HG03159 (cell line): ENCODE measurements around the gene CDK14.
A peak's percentile ranks its signal among the peaks of the same experiment; 100 is the strongest.
"Not testable (repeated sequence)": the region's sequence is repeated elsewhere in the genome, so short reads cannot be mapped to it uniquely, and the experiment has no call there.

ENCODE experiments used
- ATAC-seq: cut with Tn5 transposase; IDR thresholded peaks from one replicate; pipeline ENCODE4 v1.9.1; 2021; ENCODE audit warnings: mild to moderate bottlenecking, moderate library complexity; ENCODE audit not compliant: unreplicated experiment

Gene CDK14

DNA sequence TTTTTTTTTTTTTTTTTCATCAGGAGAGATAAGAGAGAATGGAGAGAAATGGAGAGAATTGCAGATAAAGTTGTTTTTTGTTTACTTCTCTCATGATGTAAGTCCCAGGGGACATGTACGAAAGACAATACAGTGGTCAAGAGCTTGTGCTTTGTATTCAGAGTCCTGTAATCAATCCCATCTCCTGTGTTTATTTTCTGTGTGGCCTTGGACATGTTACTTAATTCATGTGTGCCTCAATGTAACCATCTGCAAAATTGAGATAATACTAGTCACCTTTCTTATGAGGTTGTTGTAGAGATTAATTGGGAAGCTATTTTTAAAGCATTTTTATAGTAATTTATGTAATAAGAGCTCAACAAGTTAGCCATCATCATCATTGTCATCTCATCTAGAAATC lies 117.5 kb downstream of the CDK14 start:
- ATAC-seq, result no peak

DNA sequence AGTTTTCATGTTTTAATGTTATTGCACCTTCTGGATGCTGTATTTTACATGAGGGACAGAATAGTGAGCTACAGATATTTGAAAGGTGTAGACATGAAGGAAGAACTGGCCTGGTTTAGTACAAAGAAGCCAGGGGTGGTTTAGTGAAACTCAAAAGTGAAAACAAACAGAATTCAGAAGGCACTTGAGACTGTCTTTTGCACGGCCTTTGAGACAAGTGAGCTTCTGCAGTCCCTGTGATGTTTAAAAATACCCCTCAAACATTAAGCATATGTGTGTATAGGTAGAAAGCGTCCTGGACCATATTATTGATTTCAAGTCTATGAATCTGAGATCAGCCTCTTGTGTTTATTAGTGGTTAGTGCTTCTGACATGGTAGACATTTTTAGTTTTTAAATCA lies 118.9 kb downstream of the CDK14 start:
- no peak for ATAC-seq

DNA sequence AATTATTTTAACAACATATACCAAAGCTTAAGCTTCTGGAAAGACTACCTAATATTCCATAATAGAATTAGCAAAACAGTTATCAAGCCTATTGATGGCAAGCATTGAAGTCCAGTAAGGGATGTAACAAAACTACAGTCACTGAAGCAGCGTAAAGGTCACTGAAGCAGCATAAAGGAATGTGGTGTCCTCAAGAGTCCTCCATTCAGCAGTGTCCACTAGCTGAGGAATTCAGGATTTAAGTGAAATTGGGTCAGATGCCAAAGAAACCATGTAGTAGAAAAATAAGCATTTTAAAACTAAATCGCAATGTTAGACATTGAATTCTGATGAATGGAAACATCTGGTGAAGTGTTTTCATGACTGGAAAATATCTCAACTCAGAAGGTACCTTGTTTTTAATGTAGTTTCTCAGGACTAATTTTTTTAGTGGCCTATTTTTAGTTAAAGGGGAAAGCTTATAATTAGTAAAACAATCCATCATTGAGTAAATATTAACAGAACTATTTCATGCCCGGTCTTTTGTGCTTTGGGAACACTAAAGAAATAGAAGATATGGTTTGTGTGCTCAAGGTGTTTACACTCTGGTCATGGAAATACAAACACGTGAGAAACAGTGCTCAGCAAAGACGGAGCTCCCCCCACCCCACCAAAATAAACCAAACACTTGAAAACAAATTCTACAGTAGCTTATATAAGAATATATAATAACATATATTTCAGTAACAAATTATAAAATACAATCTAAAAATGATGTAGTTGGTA lies 121.4 kb downstream of the CDK14 start:
- no peak for ATAC-seq

DNA sequence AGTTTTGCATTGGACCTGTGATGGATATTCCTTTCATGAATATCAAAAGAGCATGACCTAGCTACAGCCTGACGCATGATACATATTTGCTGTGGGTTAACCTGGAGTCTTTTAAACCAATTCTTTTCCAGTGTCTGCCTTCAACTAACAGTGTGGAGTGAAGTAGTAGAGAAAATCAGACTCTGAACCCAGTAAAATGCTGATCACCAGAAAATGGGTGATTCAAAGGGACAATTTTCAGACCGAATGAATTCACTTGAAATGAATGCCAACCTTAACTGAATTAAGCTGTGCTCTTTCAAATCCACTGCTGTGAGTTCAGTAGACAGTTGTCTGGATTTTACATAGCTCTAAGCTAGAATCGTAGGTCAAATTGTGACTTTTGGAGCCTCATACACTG lies 123.0 kb downstream of the CDK14 start:
- no peak for ATAC-seq

DNA sequence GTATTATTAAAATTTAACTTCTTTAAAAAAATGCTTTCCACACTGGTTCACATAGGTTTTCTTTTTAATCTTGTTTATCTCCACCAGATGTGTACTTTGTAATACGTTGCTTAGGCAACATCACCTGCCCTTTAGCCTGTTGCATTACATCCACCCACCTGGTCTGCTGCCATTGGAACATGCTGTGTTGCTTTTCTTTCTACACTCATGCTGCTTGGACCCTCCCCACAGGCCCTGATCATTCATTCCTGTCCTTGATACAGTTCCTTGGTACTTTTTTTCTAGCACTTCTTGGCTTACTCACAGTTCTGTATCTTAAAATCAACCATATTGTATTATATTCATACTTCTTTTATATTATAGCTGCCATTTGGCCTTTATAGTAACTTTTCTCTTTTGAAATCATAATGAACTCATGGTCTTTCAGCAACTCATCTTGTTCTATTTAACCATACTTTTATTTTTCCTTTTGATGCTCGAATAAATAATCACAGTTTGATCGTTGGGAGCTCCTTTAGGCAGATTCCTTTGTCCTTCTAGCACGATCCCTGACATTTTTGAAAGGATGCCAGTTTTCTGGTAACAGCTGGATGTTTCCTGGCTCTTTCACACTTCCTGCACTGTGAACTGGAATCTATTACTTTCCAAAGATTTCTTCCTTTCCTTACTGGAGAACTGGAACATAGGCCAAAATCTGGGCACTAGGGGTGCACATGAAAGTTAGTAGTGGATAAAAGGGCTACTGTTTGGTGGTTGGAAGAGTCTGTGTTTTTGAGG lies 125.1 kb downstream of the CDK14 start:
- no peak for ATAC-seq

DNA sequence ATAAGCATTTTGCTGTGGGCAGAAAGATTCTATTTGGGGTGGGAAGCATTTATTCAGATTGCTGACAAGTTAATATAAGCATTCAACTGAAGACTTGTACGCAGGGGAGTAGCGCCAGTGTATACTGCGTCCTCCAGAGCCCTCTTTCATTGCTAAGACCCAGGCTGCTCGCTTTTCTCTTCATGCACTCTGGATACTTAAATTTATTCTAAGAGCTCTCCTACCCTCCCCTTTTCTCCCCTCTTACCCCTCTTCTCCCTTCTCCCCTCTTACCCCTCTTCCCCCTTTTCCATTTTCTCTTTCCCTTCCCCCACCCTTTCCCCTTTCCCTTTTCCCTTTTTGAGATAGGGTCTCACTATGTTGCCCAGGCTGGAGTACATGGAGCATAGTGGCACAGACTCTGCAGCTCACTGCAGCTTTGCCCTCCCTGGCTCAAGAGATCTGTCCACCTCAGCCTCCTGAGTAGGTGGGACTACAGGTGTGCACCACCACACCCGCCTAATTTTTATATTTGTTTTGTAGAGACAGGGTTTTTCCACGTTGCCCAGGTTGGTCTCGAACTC lies 125.8 kb downstream of the CDK14 start:
- ATAC-seq, result no peak

DNA sequence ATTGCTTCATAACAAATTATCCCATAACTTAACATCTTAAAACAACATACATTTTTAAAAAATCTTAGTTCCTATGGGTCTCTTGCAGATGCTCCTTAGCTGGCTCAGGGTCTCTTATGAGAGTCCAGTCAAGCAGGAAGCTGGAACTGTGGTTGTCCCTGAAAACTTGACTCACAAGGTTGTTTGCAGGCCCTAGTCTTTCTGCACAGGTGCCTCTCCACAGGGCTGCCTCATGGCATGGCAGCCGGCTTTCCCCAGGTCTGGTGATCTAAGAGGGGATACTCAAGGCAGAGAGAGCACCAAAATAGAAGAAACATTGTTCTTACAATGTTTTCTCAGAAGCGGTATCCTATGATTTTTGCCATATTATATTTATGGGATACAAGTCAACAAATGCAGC lies 127.1 kb downstream of the CDK14 start:
- ATAC-seq, result no peak

DNA sequence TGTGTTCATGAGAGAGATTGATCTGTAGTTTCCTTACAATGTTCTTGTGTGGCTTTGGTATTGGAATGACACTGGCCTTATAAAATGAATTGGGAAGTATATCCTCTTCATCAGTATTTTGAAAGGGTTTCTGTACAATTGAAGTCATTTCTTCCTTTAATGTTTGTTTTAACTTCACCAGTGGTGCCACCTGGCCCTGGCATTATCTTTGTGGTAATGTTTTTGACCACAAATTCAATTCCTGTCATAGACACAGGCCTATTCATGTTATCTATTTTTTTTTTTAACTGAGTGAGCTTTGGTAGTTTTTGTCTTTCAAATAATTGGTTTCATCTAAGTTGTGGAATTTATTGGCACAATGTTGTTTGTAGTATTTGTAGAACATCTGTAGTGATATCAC lies 127.7 kb downstream of the CDK14 start:
- no peak for ATAC-seq

DNA sequence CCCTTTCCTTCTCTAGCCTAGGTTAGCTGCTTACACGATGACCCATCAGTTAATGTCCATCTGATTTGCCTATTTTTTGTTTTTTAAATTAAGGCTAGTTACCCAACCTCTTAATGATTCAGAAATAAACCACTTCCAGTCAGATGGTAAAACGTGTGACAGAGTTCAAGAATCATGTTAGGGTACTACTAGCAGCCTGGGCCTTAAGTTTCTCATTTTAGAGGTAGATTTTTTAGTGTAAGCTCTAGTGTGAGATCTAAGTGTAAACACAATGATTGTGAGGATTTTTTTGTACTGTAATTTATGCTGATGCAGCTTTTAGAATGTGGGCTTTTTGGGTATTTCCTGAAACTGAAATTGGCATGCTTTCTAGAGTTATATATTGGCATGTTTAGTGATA lies 130.0 kb downstream of the CDK14 start:
- no peak for ATAC-seq

DNA sequence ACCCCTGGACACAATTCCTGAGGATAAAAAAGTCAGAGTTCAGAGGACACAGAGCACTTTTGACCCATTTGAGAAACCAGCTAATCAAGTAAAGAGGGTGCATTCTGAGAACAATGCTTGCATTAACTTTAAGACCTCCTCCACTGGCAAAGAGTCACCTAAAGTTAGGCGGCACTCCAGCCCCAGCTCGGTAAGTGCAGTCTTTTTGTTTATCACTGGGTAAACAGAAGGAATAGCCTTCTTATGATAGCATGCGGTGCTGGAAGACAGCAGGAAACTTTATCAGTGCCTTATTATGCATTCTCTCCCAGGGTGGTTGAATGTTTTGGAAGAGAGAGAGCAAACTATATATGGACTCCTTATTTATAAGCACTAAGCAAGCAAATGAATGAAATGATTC lies 130.5 kb downstream of the CDK14 start:
- no peak for ATAC-seq

DNA sequence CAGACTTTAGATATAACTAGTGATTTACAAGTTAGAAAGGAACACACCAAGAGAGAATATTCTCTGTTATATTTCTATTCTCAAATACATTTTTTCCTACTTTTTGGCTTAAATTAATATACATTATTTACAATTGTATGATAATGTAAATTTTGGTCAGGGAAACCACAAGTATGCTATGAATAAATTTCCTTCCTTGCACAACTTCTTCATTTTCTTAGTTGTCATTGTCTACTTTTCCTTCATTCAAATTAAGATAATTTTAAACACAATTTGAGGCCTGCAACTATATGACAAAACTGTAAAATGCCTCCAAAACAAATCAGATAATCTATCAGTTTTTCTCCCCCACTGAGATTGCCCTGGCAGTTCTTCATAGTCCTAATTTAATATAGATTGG lies 131.3 kb downstream of the CDK14 start:
- no peak for ATAC-seq

DNA sequence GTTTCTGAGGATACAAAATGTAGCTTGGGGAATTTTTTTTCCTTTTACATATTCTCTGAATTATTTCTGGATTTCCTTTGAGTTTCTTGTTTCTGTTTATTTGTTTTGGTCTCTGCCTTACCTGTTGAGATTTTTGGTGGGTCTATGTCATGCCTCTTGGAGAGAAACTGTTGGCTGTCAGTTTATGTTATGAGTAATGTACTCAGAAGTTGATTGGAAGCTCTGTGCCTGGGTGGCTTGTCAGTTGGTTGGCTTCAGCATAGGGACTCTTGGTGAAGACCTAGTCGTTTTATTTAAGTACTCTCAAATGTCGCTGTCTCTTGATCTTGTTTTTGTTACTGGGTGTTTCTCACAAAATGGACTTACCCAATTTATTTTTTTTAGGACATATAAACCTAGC lies 132.4 kb downstream of the CDK14 start:
- peak; percentile 49 for ATAC-seq

DNA sequence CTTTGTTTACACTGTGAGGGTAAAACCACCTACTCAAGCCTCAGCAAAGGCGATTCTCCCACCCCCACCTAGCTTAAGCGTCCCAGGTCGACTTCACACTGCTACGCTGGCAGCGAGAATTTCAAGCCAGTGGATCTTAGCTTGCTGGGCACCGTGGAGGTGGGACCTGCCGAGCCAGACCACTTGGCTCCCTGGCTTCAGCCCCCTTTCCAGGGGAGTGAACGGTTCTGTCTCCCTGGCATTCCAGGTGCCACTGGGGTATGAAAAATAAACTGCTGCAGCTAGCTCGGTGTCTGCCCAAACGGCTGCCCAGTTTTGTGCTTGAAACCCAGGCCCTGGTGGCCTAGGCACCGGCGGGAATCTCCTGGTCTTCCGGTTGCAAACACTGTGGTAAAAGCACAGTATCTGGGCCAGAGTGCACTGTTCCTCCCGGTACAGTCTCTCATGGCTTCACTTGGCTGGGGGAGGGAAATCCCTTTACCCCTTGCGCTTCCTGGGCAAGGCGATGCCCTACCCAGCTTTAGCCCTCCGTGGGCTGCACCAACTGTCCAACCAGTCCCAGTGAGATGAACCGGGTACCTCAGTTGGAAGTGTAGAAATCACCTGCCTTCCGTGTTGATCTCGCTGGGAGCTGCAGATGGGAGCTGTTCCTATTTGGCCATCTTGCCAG lies 139.6 kb downstream of the CDK14 start:
- not testable (repeated sequence) for ATAC-seq

DNA sequence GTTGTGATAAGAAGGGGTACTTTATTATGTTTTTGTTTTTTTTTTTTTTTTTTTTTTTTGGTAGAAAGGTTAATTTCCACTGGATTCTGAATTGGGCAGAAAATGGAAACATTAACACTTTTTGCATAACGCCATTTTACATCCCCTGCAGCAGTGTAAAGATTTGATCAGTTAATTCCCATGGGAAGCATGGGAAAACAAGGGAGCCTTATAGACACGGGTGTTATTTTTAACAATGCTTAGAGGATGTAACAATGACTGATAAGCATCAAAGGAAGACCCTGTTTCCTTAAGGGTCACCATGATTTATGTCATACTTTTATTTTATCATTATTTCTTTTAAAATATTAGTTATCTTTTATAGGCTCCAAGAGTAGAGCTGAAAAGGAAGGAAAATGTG lies 140.2 kb downstream of the CDK14 start:
- ATAC-seq, result no peak

DNA sequence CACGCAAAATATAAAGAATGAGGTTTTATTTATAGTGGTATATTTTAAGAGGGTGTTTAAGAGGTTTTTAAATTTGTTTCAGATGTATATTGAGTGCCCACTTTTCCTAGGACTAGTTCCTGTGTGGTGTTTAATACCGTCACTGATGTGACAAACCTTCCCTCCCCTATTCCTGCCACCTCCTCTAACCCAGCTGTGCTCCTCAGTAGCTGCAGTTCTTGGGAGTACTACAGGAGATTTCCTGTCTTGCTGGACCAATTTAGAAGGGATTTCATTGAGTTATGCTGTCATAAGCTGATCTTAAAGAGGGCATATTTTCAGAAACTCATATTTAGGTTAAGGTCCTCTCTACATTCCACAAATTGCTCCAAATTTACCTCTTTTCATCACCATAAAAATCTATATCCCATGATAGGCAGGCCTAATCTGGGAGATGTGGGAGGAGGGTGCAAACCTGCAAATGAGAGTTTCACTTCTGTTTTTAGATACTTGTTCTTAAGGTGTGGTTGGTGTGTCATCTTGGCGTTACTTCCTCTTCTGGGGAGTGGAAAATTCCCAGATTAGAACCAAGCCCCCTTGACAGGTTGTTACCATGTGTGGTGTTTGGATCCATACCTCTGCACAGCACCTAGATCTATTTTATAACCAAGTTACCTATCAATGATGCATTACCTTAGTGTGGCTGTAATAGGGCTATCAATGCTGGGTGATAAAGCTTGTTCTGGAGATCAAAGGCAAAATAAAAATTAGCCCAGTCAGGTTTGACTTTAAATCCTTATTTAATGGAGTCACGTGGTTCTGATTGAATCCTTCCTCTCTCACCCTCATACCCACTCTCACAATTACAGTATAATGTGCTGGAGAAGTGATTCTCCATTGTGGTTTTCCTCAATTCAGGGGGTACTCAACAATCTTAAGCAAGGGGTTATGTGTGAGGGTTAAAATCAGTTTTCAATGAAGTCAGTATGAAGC lies 141.1 kb downstream of the CDK14 start:
- peak; percentile 95 for ATAC-seq

DNA sequence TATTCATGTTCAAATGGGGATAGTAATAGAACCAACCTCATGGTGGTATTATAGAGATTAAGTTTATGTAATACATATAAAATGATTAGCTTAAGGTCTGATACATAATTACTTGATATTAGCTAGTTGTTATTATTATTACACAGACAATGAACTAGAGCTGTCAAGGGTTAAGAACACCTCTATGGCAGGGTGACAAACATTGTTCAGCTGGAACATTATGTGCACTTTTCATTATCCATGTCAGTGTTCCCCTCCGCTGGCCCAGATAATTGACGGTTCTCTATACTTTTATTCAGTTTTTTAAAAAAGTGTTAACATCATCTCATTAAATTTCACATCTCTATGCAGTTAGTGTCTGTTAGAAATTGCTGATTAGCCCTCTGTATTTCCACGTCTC lies 142.1 kb downstream of the CDK14 start:
- ATAC-seq, result no peak

DNA sequence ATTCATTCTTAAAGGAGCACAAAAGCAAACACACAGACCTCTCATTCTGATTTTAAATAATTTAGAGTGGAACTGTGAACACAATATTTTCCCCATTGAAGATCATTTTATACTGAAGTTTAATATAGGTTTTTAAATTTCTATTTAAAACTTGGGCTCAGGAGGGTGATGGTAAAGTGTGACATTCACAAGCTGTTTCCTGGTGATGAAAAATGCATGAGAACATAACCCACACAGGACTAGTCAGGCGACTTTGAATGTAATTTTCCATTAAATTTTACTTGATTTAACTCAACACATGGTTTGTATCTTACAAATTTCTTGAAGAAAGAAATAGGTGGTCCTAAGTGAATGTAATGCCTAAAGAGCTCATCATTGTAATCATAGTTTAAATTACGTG lies 143.6 kb downstream of the CDK14 start:
- no peak for ATAC-seq

DNA sequence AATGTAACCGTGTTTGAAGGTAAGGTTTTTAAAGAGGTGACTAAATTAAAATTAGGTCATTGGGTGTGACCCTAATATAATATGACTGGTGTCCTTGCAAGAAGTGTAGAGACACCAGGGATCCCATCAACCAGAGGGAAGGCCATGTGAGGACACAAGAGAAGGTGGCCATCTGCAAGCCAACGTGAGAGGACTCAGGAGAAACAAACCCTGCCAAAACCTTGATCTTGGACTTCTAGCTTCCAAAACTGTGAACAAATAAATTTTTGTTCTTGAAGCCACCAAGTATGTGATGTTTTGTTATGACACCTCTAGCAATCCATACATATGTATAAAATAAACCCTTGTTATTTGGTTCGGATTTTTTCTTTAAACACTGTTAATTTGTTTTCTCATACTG lies 144.3 kb downstream of the CDK14 start:
- ATAC-seq, result no peak

DNA sequence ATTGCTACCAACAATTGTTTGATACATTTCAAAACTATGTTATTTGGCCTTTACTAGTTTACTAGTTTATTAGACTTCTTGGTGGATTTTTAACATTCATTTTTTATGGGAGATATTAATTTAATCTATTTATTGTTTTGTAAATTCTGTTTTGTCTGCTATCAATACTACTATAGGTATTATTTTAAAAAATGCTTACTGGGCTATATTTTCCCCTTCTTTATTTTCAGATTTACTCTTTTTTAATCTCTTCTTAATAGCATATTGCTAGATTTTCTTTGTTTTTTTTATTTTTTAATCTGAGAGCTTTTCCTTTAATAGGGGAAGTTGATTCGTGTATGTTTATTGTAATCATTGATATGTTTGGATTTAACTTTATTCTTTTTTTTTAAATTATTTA lies 147.5 kb downstream of the CDK14 start:
- ATAC-seq, result no peak

DNA sequence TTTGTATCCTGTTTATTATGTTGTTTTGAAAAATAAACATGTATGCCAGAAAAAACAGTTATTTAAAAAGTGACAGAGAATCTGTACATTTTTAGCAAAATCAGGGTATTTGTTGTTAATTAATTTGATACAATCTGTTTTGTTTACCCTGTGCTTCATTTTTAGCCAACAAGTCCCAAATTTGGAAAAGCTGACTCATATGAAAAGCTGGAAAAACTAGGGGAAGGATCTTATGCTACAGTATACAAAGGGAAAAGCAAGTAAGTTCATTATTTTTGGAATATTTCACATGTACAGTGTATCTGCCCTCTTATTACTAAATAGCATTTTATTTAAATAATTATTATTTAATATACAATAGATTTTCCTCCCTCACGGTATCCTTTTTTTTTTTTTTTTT lies 151.4 kb downstream of the CDK14 start:
- no peak for ATAC-seq

DNA sequence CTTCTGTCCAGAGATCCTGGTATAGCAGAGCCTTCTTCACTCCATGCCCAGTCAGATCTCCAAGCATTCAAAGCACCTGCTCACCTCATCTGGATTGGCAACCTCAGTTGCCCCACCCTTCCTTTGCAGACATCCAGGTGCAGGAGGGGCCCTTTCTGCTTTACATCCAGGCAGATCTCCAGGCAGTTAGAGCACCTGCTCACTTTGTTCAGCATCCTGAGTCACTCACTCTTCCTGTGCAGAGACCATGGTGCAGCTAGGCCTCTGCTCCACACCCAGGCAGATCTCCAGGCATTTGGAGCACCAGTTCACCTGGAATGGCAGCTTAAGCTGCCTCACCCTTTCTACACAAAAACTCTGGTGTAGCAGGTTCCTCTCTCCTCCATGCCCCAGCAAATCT lies 153.1 kb downstream of the CDK14 start:
- ATAC-seq, result no peak
